Stimulated activated CD4-positive, alpha-beta T cell treated with anti-CD3 and anti-CD28 coated beads, Interleukin-12 subunit alpha, Interleukin-12 subunit beta, amount 100 ng/mL, for 48 hours (primary cell): ENCODE measurements around the gene CASQ1.
A peak's percentile ranks its signal among the peaks of the same experiment; 100 is the strongest.

Experiments
- DNase-seq, 3 donors: peaks; one replicate each; pipeline ENCODE4 v3.0.0-alpha.2; 2020; ENCODE audit warnings: low read depth in 2 of 3, low spot score in 1 of 3

The CASQ1 gene

GRCh38 chr1:160168016-160168415, 22.4 kb upstream of the CASQ1 start:
- DNase-seq, result no peak

DNA sequence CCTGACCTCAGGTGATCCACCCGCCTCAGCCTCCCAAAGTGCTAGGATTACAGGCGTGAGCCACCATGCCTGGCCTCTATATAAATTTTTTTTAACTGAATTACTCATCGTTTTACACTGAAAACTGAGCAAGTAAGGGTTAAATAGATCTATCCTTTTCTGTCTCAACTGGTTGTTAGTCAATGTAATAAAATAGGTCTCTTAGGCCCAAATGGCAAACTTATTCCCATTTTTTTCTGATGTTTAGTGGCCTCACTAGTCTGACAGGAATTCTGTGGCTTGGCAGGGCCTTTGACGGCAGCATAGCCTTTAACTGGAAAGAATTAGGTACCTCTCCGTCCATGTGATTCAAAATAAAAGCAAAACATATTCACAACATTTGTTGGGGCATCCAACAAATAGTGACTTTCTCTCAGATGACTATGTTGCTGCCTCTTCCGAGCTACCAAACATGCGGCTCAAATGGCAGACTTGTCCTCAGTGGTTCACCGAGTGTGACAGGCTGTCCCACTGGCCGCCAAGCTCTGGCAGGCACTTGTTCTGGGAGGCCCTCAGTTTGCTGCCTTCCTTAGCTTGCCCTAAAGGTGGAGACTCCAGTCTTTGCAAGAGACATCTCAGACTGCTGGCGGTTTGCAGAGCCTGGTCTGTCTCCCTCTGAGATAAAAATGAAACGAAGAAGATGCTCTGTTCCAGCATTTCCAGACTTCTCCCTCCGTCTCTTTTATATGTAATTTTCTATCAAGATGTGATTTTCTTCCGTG, 21.6 kb upstream of the CASQ1 start:
- no peak for DNase-seq

GRCh38 chr1:160169553-160170399, 20.6 kb upstream of the CASQ1 start:
- DNase-seq, result peak in 2 of 3 donors; percentile 9 to 33

DNA sequence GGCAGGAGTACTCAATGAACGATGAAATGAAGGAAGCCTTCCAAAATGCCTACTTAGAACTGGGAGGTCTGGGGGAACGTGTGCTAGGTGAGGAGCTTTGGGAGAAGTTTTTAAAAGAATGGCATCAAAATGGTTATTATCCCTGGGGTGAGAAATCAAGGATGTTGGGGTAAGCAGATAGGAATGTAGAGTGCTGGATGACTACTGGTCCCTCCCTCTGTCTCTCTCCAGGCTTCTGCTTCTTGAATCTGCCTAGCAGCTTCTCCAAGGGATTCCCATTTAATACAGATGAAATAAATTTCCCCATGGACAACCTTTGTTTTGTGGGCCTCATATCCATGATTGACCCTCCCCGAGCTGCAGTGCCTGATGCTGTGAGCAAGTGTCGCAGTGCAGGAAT, 19.0 kb upstream of the CASQ1 start:
- DNase-seq, result no peak

GRCh38 chr1:160171980-160172379, 18.4 kb upstream of the CASQ1 start:
- no peak for DNase-seq

DNA sequence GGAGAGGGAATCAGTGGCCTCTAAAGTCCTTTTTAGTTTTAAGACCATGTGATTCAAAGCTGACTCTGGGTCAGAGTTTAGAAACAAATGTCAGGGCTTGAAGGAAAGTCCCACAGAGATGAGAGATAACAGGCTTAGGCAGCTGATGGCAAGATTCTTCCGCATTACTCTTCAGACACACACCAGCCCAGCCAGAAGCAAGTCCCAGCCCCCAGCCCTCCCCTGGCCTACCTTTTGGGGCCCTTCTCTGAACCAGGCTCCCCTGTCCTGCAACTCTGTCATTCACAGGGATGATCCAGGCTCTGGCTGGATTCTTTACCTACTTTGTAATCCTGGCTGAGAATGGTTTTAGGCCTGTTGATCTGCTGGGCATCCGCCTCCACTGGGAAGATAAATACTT, 13.1 kb upstream of the CASQ1 start:
- no peak for DNase-seq

- no peak for DNase-seq
Measured at GRCh38 chr1:160177667-160178066, 12.7 kb upstream of the CASQ1 start.

DNA sequence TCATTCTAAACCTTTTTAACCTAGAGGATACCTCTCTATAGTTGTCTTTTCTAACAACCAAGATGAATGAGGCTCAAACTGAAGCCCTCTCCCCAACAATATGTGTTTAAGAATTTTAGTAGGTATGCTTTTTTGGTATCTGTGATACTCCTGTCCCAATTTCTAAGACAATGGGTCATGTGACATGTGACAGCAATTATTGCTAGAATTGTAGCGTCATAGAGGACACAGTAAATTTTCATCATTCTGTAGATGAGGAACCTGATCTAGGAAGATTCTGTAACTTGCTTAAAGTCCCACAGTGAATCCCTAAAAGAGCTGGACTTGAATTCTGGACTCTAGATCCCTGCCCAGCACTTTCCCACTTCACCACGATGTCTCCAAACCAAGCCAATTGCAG, 11.6 kb upstream of the CASQ1 start:
- no peak for DNase-seq

GRCh38 chr1:160179336-160179735, 11.0 kb upstream of the CASQ1 start:
- DNase-seq, result no peak

GRCh38 chr1:160186246-160186645, 4.1 kb upstream of the CASQ1 start:
- no peak for DNase-seq

GRCh38 chr1:160186729-160187128, 3.6 kb upstream of the CASQ1 start:
- DNase-seq, result no peak

GRCh38 chr1:160187407-160187806, 3.0 kb upstream of the CASQ1 start:
- no peak for DNase-seq

- no peak for DNase-seq
Measured at GRCh38 chr1:160188341-160188740, 2.0 kb upstream of the CASQ1 start.

DNA sequence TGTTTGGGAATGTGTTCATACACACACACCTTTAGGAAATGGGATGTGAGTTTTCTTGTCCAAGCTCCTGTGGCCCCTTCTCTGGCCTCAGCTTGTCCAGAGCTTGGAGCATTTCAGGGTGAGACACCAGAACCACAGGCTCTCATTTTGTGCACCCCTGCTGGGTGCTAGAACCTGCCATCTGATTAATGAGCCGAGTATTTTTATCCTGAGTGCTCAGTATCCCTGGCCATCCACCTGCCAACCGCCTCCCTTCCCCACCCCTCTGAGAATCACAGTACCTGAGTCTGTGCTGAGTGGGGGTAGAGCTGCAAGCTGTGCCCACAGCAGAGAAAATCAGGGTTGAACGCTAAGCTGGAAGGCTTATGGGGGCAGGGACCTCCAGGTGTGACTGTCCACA, 1.4 kb downstream of the CASQ1 start:
- DNase-seq, result no peak

DNA sequence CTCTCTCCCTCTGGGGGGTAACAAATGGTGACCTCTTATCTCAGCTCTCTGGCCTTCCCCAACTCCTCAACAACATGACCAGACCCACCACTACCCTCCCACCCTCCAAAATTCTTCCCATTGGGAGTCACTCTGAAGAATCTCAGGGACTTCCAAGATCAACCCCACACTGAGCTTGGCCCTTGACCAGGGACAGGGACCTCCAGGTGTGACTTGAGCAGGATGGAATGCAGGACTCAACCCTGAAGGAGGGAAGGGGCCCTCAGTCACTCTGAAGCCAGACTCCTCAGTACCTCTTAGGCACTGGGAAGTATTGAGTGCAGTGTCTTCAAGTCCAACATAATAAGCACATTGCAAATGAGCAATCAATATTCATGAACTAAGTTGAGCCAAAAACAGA, 1.9 kb downstream of the CASQ1 start:
- DNase-seq, result no peak

GRCh38 chr1:160193091-160193819, 2.9 kb downstream of the CASQ1 start:
- DNase-seq, result peak; percentile 68 to 88 (median 73)

- DNase-seq, result no peak
Measured at GRCh38 chr1:160193832-160194736, 3.7 kb downstream of the CASQ1 start.

DNA sequence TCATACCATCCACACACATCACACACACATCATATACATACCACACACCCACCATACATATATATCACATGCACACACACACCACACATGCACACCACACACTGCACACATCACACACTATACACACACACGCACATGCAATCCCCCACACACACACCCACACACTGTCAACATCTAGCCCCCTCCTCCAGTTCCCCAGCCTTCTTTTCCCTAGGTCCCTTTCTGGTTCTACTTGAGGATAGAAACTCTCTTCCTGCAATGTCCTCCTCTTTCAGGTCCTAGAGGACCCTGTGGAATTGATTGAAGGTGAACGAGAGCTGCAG, 4.3 kb downstream of the CASQ1 start:
- no peak for DNase-seq

DNA sequence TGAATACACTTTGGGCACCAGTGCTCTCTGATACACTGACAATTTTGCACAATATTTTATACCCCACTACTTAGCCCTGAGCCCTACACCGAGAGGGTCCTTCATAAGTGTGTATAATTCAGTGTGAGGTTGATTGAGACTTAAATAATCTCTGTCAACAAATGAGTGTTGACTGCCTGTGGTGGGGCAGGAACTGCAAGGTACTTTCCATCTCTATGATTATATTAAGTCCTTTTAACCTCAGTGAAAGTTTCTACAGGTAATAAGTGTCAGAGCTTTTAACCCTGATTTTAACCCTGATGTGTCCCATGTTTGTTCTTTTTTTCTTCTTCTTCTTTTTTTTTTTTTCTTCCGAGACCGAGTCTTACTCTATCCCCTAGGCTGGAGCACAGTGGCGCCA, 5.8 kb downstream of the CASQ1 start:
- DNase-seq, result no peak

- no peak for DNase-seq
Measured at GRCh38 chr1:160197231-160197630, 6.9 kb downstream of the CASQ1 start.

DNA sequence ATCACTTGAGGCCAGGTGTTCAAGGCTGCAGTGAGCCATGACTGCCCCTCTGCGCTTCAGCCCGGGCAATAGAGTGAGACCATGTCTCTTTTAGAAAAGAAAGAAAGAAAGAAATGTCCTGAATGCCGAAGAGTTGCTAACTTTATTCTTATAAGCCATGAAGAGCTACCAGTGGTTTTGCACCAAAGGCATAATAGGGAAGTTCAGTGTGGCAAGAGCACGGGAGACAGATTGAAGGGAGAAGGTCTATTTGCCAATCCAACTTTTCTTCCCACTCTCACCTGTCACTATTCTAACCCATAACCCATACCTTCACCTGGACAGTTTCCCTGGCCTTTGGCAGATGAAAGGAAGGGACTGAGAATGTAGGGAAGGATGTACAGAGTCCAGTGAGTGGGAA, 10.4 kb downstream of the CASQ1 start:
- no peak for DNase-seq
